GM18951 (cell line): ENCODE results near the gene HDAC4.

Source experiments
- POLR2A ChIP-seq: IDR thresholded peaks from 4 replicates; pipeline ENCODE4 v1.6.1; 2011; ENCODE audit warnings: mild to moderate bottlenecking; ENCODE audit not compliant: insufficient read length, insufficient read depth; ENCODE audit errors: extremely low read depth
- in situ Hi-C: fragments of 300-500 bp; cut with MboI; formaldehyde crosslinking; loops from one replicate; pipeline ENCODE4 v1.12.0; 2022; ENCODE audit warnings: low sequenced_read_pairs, mixed read lengths, inconsistent platforms; ENCODE audit not compliant: unreplicated experiment

HDAC4 gene

DNA sequence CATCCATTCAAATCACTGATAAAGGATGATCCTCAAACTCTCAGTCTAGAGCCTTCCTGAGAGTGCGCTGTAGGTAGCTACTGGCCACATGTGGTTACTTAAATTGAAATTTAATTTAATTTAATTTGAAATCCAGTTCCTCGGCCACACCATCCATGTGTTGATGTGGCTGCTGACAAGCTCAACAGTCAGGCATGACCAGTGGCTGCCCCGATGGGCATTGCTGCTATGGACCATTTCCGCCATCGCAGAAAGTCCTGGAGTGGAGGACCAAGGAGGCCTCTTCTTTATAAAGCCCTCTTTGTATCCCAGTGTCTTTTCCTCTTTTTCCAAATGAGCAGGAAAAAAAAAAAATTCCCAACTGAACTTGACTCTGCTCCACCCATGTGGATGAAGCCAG, 100.6 kb downstream of the HDAC4 start:
- no peak for TF ChIP-seq POLR2A
- in situ Hi-C loops, result no loop called here

DNA sequence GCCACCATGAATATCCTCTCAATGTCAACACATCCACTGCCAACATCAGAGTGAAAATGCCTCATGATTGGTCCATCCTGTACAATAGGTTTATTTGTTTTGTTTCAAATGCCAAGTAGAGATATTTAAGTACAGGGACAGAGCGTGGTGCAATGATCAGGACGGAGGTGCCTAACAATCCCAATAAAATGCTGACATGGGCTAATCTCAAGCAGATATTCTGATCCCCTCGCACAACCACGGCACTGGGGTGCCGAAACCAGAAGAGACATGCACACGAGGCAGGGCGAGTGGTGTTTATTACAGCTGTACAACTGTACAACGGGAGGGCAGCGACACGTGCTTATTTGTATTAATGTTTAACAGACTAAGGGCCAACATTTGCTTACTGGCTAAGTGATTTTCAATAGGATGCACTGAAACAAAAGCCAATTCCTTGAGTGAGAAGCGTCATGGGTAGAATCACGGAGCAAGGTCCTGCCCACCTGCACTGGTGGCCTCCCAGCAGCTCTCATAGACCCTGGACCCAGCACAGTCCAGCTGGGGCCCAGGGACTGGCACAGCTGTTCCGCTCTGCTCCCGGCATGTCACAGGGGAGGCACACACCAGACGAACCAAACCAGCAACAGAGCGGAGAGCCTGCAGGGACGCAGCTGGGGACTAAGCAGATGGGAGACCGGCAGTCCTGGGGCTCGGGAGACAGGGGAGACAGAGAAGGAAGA, 101.4 kb downstream of the HDAC4 start:
- in situ Hi-C loops, result no loop called here
- TF ChIP-seq POLR2A, result no peak

- in situ Hi-C loops, result no loop called here
- TF ChIP-seq POLR2A, result no peak
Observed at GRCh38 chr2:239298116-239298804, 102.6 kb downstream of the HDAC4 start.

DNA sequence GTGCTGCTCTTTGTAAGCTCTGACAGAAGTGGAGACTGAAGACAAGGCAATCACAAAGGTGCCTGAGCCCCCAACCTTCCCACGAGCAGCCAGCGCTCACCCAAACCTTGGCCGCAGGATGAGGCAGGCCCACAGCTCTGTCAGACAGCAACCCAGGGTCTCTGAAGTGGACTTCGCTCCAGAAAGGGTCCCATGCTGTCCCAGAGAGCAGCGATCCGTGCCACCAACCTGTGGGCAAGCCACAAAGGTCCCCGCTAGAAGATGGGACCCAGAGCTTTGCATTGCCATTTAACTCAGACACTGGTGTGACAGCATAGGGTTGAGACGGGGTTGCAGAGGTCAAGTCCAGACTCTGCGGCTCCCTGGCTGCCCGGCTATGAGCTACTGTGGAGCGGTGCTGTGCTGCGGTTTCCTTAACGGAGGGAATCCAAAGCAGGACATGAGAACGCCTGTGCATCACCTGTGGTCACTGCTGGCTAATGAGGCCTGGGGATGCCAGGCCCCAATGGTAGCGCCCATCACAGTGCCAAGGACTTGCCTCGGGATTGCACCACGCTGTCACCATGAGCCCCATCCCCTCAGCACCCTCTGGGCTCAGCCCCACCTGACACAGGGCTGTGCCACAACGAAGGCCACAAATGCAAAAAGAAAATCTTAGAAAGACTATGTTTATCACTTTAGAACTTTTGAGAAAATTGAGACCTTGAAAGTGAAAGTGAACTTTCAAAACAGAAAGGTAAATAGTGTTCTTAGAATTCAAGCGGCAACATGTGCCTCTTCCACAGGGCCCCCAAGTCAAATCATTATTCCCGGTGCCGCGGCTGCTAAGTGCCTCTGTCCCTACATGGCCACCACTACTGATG, 103.4 kb downstream of the HDAC4 start:
- in situ Hi-C loops, result no loop called here

GRCh38 chr2:239296020-239296932, 104.5 kb downstream of the HDAC4 start:
- no peak for TF ChIP-seq POLR2A
- in situ Hi-C loops, result no loop called here

More for the DNA sequence above, 103.4 kb downstream of the HDAC4 start:
- TF ChIP-seq POLR2A, result no peak

DNA sequence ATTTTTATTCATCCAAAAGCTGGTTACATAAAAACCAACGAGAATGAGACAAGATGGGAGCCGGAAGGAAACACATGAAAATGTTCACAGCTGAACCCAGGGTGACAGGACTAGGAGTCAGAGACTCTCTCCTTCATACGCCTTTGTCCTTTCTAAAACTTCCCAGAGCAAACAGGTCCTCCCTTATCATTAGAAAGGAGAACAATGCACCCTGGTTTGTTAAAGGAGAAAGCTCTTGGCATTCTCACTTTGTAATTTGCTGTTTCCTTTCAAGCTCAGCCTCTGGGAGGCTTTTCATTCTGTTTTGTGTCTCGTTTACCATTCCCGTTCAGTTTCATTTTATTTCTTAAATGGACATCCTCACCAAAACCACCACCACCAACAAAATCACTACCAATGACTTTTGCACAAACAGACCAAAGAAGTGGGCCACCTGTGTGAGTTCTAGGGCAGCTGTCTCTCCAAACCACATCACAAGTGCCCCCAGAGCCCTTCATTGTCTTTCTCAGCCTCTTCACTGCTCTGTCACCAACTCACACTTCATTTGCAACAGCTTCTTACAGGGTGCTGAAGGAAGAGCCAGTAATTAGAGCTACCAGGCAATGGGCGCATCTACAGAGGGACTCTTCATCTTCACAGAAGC, 105.3 kb downstream of the HDAC4 start:
- TF ChIP-seq POLR2A, result no peak
- in situ Hi-C loops, result no loop called here

GRCh38 chr2:239294571-239295054, 106.2 kb downstream of the HDAC4 start:
- in situ Hi-C loops, result no loop called here
- TF ChIP-seq POLR2A, result no peak

DNA sequence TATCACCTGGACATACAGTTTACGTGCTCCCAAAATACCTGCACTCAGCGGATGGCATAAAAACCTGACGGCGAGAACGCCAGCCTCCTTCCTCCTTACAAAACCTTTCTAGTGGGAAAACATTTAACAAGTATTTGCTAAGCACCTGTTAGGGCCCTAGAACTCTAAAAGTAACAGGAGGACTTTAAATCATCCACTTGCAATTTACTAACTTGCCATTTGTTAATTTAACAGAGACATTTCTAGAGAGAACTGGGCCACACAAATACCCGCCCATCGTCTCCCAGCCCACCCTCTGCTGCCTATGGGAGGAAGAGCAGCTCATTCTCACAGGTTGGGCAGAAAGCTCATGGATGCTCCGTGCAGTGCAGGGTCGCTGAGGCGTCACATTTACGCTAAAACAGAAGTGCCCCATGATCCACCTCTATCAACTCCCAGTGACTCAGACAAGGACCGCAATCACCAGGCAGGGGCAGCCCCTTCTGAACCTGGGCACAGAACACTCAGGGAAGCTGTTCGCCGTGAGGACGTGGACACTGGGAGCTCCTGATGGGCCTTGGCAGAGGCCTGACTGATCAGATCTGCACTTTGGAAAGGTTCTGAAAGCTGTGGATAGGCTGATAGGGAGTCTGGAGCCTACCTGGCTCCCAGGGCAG, 106.9 kb downstream of the HDAC4 start:
- in situ Hi-C loops, result no loop called here
- no peak for TF ChIP-seq POLR2A

DNA sequence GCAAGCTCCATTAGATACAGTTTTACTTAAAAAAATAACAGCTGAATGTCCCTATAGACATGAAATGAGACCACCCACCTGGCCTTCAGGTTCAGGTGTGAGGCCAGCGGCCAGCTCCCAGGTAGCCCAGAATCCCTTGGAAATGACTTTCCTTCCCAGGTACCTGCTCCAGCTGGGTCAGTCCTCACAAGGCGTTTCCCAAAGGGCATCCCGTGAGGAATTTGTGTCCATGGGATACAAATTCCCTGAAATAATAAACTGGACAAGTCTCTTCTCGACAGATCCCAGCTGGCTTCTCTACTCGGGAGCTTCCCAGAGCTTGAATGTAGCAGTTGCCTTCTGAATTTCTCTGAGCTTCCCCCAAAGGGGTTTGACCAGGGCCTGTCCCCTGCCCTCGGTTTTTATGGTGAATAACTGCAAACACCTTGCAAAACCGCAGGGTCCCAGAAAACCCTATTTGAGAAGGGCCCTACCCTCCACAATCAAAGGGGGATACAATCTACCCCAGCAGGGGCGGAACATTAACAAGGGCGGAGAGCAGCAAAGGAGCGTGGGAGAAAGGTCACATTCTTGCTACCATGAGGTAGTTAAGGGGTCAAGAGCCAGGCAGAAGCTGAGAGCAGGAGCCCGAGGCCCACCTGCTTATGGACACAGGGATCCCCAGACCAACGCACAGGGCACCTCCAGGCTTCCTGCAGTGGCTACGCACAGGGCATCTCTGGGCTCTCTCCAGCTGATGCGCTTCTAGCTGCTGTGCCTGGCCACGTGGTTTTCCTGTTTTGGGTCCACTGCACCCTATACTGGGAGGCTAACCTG, 107.7 kb downstream of the HDAC4 start:
- TF ChIP-seq POLR2A, result no peak
- in situ Hi-C loops, result no loop called here

- in situ Hi-C loops, result no loop called here
- TF ChIP-seq POLR2A, result no peak
Observed at GRCh38 chr2:239292531-239292930, 108.3 kb downstream of the HDAC4 start.
